AG04449 (cell line): Measurements from ENCODE around the gene CACNA2D3.

Experiments used
- CTCF ChIA-PET: fragments of 350-600 bp; formaldehyde crosslinking; extraction: SDS; loops from one replicate; lab custom pipeline; 2021; ENCODE audit warnings: antibody characterized with exemption; lab: Yijun Ruan, JAX
- POLR2A ChIA-PET: fragments of 400-600, 350-600 bp; formaldehyde crosslinking; extraction: SDS; loops from one replicate; lab custom pipeline; 2020; ENCODE audit warnings: antibody characterized with exemption, inconsistent platforms; lab: Yijun Ruan, JAX
- DNase-seq: peaks from one replicate; pipeline ENCODE4 v3.0.0-alpha.2; 2010; ENCODE audit warnings: low read depth, low spot score
- H3K4me3 ChIP-seq: 2 replicates; pipeline ENCODE4 v1.5.1; 2011; ENCODE audit warnings: low read depth, mild to moderate bottlenecking, control low read depth, low read length
- TF ChIP-seq, protein P1 (sequence below): IDR thresholded peaks from one replicate; pipeline ENCODE4 v1.5.1; 2011; ENCODE audit warnings: mild to moderate bottlenecking, moderate library complexity, low read length, control low read depth, inconsistent platforms; ENCODE audit not compliant: insufficient read depth; ENCODE audit errors: missing control alignments

The CACNA2D3 gene

GRCh38 chr3:54895613-54896012 lies 773.3 kb downstream of the CACNA2D3 start:
- ChIA-PET POLR2A (no interaction called here), CTCF (interaction anchor here (0.8 to 1.9 kb wide), 5 partner anchors 9 to 25 kb away, joined by 3 to 5 read pairs (median 3); no protein-coding TSS in a partner anchor)
- no peak for DNase-seq
- TF ChIP-seq, protein P1, sequence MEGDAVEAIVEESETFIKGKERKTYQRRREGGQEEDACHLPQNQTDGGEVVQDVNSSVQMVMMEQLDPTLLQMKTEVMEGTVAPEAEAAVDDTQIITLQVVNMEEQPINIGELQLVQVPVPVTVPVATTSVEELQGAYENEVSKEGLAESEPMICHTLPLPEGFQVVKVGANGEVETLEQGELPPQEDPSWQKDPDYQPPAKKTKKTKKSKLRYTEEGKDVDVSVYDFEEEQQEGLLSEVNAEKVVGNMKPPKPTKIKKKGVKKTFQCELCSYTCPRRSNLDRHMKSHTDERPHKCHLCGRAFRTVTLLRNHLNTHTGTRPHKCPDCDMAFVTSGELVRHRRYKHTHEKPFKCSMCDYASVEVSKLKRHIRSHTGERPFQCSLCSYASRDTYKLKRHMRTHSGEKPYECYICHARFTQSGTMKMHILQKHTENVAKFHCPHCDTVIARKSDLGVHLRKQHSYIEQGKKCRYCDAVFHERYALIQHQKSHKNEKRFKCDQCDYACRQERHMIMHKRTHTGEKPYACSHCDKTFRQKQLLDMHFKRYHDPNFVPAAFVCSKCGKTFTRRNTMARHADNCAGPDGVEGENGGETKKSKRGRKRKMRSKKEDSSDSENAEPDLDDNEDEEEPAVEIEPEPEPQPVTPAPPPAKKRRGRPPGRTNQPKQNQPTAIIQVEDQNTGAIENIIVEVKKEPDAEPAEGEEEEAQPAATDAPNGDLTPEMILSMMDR = no peak
- H3K4me3 ChIP-seq = no peak overlapping the region

DNA sequence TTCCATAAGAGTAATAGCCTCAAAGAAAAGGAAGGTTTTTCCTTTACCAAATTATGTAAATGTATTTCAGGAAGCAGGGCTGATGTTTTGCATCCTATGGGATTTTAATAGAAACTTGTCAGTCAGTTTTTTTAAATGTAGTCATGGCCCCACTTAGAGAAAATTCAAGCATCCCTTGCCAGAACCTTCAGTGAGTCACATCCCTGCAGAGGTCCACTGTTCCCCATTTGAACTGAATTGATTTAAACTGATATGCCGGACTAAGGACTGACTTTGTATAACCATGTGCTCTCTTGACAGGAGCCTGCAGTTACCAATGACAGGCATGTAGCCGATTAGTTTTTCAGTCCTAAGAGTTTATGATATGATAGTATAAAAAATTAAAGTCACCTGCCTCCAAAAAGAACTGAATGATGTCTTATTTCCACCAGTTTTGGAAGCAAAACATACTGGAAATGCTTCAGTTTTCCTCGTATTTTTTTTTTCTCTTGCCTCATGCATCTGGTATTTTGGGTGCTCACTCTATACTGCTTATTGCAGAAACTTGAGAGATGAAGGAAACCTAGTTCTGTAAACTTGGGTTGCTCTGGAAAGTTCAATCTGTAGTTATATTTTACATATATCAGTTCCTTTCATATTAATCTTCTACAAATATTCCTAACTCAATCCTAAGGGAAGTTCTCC lies 774.8 kb downstream of the CACNA2D3 start:
- no peak for DNase-seq
- H3K4me3 ChIP-seq = no peak overlapping the region
- TF ChIP-seq, protein P1 = no peak
- CTCF ChIA-PET = interaction anchor here (1.2 to 1.4 kb wide), 2 partner anchors 11 to 15 kb away, joined by 3 to 5 read pairs; no protein-coding TSS in a partner anchor
- POLR2A ChIA-PET = no interaction called here

- TF ChIP-seq, protein P1 = no peak
- CTCF ChIA-PET = interaction anchor here (1.2 kb wide), 1 partner anchor 10 kb away, joined by 3 read pairs; no protein-coding TSS in a partner anchor
- H3K4me3 ChIP-seq = no peak overlapping the region
- no peak for DNase-seq
- POLR2A ChIA-PET = no interaction called here
Measured at GRCh38 chr3:54899273-54899672, 776.9 kb downstream of the CACNA2D3 start.

DNA sequence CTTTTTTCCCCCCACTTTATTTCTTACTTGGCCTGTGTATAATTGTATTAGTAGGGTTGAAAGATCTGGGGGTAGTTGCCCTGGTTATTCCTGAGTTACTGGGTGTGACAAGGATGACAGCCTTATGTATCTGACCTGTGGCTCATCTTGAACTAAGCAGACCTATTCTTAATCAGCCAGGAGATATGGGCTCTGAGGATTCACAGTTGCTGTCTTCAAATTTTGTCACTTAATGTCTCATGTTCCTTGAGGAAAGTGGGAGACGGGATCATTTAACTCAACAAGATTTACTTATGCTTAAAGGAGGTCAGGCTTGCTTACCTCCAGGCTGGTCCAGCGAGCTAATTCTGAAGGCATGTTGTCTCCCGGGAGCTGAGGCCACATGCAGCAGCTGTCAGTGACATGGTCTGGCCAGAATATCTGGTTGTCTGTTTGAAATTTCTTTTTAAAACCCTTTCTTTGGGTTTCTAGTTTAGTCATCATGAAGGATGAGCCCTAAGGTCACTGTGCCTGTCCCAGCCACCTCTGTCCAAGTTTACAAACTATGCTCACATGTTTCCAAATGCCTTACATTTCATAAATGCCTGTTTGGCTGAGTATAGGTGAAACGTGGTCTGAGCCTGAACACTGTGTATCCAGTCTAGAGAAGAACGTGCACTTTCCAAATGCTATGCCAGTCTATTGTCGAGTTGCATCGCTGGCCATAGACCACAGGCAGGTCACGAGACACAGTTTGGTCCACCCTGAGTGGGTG lies 778.7 kb downstream of the CACNA2D3 start:
- TF ChIP-seq, protein P1 = no peak
- ChIA-PET CTCF (no interaction called here), POLR2A (no interaction called here)
- DNase-seq = no peak
- H3K4me3 ChIP-seq = no peak overlapping the region

GRCh38 chr3:54901906-54902685 lies 779.7 kb downstream of the CACNA2D3 start:
- POLR2A ChIA-PET = no interaction called here
- TF ChIP-seq, protein P1 = no peak
- no peak overlapping the region for H3K4me3 ChIP-seq
- CTCF ChIA-PET = no interaction called here
- DNase-seq = no peak
